Stimulated activated CD8-positive, alpha-beta memory T cell treated with anti-CD3 and anti-CD28 coated beads, Interleukin-15, amount 100 ng/mL, for 1 hour (primary cell): Measurements from ENCODE around the gene MUC4.

Source experiments
- DNase-seq: peaks from one replicate; pipeline ENCODE4 v3.0.0-alpha.2; 2020; ENCODE audit warnings: low read depth

Gene MUC4

GRCh38 chr3:195811756-195812155, at the start of gene MUC4:
TSS of gene MUC4 (minus strand) at chr3:195811929. CDS start at chr3:195811817, 112 bp downstream.
- no peak for DNase-seq

DNA sequence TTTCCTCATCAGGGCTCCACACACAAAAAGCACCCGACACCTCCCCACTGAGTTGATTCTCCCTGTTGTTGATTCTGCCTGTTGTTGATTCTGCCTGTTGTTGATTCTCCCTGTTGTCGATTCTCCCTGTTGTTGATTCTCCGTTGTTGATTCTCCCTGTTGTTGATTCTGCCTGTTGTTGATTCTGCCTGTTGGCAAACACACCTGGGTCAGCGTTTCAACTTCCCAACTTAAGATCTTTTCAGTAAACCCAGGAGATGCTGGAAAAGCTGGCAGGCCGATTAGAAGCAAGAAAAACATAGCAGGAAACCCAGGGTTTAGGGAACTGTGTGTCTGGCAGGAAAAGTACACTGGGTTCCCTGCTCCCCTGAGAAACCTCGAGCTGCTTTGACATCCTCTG, 48.7 kb upstream of the MUC4 start:
- no peak for DNase-seq

GRCh38 chr3:195859846-195860411, 48.2 kb upstream of the MUC4 start:
- no peak for DNase-seq

DNA sequence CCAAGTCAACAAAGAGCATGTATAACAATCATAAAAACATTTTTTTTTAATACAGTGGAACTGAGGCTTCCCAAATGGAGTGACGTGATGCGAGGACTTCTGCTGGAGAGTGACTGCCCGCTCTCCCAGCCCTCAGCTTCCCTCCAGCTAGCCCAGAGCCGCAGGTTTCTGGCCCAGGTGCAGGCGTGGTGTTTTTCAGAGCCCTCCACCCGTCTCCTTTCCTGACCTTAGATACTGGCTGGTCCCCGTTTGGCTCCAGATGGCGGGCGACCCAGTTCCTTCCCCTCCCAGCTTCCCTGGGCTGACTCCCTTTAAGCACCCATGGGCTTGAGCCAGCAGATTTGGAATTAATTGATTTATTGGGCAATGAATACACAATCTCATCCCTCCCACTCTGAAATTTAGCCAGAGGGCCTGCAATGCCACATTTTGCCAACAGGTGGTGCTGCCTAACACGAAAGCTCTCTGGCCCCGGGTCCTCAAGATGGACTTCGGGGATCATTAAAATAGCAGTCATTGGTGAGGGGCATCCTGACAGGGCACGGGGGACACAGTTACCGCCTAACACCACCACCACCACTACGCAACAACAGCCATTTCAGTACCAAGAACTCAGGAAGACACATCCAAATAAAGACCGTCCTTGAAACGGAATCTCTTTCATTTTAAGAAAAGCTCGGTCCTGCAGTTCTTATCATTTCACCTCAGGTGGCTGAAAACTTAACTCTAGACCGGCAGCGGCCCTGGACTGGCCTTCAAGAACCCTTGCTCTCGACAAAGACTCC, 47.5 kb upstream of the MUC4 start:
- DNase-seq = peak; percentile 75

DNA sequence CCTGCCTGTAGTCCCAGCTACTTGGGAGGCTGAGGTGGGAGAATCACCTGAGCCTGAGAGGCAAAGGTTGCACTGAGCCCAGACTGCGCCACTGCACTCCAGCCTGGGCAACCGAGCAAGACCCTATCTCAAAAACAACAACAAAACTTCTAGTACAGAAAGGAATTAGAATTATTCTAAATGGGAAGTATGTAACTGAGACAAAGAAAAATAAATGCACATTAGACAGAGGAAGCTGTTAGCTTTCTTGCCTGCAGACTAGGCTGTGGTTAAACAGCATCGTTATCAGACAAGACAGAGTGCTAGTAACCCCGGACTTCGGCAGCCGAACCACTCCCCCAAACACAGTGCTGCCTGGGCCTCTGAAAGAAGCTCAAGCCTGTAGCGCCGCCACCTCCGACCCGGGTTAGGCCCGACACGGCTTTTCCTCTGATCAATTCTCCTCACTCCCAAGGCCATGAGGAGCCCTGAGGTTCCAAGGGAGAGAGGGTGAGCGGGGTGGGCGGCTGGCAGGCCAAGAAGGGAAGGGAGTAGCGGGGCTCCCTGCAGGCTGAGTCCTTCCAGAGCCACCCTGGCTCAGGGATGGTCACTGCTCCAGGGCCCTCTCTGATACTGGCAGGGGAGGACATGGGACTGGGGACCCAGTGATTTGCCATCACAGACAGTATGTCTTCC, 44.8 kb upstream of the MUC4 start:
- no peak for DNase-seq

DNA sequence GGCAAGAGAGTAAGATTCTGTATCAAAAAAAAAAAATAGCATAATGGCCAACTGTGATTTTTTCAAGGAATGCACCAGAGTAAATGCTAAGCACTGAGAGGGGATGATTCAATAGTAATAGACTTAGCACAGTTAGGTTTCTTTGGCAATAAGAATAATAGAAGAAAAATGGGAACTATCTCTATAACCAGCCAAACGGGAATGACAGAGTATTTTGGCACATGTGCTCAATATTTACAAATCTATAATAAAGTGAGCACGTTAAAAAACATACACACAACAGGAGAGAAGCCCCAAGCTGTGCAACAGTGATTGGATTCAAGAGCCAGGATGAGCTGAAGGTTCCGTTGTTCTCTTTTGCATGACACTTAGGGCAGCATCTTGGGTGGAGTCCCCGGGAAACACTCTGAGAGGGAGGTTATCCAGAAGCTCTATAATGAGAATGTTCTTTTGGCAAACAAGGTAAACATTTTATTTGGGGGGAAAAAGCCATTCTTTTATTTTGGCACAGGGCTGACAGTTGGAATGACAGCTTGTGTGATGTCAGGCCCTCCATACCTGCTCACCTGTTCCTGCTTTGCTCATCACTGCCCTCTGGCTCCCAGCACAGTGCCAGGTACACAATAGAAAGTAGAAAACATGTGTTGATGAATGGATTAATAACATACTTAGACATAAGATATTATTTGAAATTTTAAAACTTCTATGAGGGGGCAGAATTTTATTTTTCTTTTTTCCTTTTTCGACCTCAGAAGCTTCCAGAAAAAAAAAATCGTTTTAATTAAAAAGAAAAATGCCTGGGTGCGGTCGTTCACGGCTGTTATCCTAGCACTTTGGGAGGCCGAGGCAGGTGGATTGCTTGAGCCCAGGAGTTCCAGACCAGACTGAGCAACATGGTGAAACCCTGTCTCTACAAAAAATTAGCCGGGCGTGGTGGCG, 44.0 kb upstream of the MUC4 start:
- DNase-seq = no peak

DNA sequence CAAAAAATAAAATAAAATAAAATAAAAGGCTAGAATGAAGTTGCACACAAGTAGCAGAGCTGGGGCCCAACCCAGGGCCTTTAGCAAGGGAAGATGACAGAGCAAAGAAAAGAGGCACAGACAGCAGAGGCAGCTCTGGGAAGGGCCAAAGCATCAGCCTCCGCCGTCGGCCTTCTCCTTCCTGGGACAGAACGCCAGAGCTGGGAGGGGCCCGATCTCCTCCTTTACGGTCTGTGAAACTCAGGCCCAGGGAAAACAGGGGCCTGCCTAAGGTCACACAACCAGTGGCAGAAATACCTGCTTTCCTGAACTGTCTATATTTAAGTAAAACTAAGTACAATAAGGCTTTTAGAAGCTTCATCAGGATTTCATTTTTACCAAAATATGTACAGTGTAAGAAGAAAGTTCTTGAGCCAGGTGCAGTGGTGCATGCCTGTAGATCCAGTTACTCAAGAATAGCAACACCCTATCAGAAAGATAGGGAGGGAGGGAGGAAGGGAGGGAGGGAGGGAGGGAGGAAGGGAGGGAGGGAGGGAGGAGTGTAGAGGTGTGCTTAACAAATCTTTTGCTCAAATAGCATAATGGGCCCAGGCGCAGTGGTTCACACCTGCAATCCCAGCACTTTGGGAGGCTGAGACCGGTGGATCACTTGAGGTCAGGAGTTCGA, 43.0 kb upstream of the MUC4 start:
- no peak for DNase-seq

DNA sequence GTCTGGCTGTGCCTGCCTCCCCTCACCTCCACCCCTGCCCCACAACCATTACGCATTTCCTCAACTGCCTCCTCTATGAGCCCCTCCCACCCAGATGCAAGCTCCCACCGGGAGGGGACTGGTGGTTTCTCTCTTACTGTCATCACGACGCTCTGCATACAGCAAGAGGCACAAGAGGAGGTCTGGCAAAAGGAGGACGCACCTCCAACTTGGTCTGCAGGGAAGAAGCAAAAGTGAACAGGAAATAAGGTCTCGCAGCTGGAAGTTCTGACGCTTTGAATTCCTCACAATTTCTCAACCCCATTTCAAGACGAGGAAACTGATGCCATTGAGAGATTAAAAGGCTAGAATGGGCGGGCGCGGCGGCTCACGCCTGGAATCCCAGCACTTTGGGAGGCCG, 42.3 kb upstream of the MUC4 start:
- no peak for DNase-seq

DNA sequence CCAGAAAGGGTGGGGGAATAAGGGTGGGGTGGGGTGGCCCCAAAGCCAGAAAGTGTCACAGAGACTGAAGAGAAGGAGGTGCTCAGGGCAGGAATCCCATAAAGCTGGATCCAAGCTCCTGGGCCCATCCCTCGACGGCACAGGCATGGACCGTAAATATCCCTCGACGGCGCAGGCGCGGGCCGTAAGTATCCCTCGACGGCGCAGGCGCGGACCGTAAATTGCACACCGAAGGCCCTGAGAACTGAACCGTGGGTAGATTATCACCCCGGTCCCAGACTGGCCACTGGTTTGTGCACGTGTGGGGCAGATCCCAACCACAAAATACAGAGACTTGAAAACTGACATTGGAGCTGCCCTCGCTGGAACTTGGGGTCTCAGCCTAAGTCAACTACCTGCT, 41.3 kb upstream of the MUC4 start:
- DNase-seq = no peak

GRCh38 chr3:195850857-195851543, 39.3 kb upstream of the MUC4 start:
- peak; percentile 77 for DNase-seq

GRCh38 chr3:195849322-195850074, 37.8 kb upstream of the MUC4 start:
- DNase-seq = no peak

GRCh38 chr3:195847055-195847950, 35.6 kb upstream of the MUC4 start:
- no peak for DNase-seq

DNA sequence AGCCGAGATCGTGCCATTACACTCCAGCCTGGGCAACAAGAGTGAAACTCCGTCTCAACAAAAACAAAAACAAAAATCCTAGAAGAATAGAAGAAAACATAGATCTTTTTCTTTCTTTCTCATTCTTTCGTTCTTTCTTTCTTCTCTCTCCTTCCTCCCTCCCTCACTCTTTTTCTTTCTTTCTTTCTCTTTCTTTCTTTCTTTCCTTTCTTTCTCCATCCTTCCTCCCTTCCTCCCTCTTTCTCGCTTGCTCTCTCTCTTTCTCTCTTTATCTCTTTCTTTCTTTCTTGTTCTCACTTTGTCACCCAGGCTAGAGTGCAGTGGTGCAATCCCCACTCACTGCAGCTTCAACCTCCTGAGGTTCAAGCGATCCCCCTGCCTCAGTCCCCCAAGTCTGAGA, 33.8 kb upstream of the MUC4 start:
- no peak for DNase-seq

GRCh38 chr3:195844671-195845218, 33.0 kb upstream of the MUC4 start:
- no peak for DNase-seq

DNA sequence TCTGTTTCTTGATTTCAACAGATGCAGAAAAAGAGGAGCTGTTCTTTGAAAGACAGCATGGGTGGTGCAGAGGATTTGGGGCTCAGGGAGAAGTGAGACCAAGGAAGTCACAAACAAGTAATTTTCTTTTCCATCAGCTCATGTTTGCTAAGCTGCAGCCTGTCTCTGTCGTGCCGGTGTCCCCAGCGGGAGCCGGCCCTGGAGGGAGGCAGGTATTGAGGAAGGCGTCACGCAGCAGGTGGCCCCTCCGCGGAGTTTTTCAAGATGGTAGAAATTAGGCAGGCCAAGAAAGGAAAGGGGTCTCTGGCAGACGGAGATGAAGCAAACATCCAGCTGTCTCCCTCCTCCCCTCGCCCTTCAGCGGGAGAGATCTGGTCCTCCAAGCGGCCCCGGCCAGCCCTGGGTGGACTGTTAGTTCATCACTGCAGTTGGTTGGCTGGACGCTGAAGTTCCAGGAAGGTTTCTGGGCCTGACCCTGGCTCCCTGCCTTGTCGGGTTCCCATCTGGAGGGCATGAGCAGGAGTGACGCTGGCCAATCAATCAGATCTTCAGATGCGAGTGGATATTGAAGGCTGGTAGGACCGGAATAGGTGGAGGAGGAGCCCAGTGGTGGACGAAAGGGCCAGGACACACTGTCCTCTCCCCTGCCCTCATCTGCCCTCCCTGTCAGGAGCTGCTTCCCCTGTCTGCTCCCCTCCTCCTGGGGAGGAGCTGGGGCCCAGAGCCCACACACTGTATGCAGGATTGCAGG, 27.7 kb upstream of the MUC4 start:
- DNase-seq = no peak

- DNase-seq = no peak
Measured at GRCh38 chr3:195838714-195839113, 27.0 kb upstream of the MUC4 start.

GRCh38 chr3:195836476-195837135, 24.9 kb upstream of the MUC4 start:
- no peak for DNase-seq

- DNase-seq = no peak
Measured at GRCh38 chr3:195835791-195836190, 24.1 kb upstream of the MUC4 start.
